HFFc6 (cell line): ENCODE data around the gene OPA1. TPM values are rescaled to one million over a fixed set of nuclear protein-coding genes. Genes with fewer than 3 reads are reported as not detected.

ENCODE experiments used
- DNase-seq: peaks from one replicate; pipeline ENCODE4 v3.0.0-alpha.2; 2018
- H3K27ac Mint-ChIP-seq: 2 replicates; pipeline ENCODE4 v1.8.0; 2020; ENCODE audit warnings: mild to moderate bottlenecking, mixed read lengths
- H3K27me3 Mint-ChIP-seq: 2 replicates; pipeline ENCODE4 v1.8.0; 2021; ENCODE audit warnings: mild to moderate bottlenecking, moderate library complexity, mixed read lengths; ENCODE audit not compliant: insufficient read depth
- H3K36me3 Mint-ChIP-seq: 2 replicates; pipeline ENCODE4 v1.8.0; 2021; ENCODE audit warnings: low read depth, mixed read lengths
- H3K4me1 Mint-ChIP-seq: 2 replicates; pipeline ENCODE4 v1.8.0; 2020; ENCODE audit warnings: low read depth, mixed read lengths
- H3K4me3 Mint-ChIP-seq: 2 replicates; pipeline ENCODE4 v1.8.0; 2020; ENCODE audit warnings: mild to moderate bottlenecking, moderate library complexity, mixed read lengths
- H3K9me3 Mint-ChIP-seq: 2 replicates; pipeline ENCODE4 v1.8.0; 2020; ENCODE audit warnings: mild to moderate bottlenecking, mixed read lengths
- CTCF ChIP-seq: fragments of 200-600 bp; sonication (generic); IDR thresholded peaks from 2 replicates; pipeline ENCODE4 v1.5.0; 2021; ENCODE audit warnings: antibody characterized with exemption, mild to moderate bottlenecking
- total RNA-seq, 6 experiments: library from RNA; stranded (reverse); fragmentation: NEBNext Ultra II Directional; extraction: Animal tissue kit (Norgen Biotek cat#: 25700); gene quantifications; 2 replicates in 1 of 6; 3 replicates in 5 of 6; pipeline ENCODE4 v1.2.3, GENCODE V29; 2021

Gene OPA1
- total RNA-seq, 6 experiments from 2014 or later: 55.7 to 69.0 (median 64.9) TPM

DNA sequence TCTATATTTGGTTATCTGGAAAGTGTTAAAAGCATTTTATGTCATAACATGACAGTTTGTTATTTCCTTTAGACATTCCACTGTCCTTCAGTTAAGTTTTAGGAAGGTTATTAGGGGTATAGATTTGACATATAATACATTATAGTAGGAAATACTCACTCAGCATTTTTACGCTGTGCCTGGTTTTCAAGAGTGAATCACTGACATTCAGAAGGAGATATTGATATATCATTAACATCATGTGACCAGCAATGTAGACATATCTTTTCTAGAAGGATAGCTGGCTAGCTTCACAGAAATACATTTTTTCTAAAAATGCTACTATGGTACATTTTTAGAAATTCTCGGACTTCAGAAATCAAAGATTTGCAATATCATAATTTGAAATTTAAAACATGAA lies 57.6 kb downstream of the OPA1 start:
- Mint-ChIP-seq H3K9me3 (no peaks in the 10 kb centered on the region), H3K27ac (no peak overlapping the region), H3K27me3 (no peaks in the 10 kb centered on the region), H3K36me3 (peaks cover 22% of the 10 kb centered on the region), H3K4me3 (no peak overlapping the region), H3K4me1 (no peaks in the 10 kb centered on the region)
- no peak for TF ChIP-seq CTCF
- no peak for DNase-seq

DNA sequence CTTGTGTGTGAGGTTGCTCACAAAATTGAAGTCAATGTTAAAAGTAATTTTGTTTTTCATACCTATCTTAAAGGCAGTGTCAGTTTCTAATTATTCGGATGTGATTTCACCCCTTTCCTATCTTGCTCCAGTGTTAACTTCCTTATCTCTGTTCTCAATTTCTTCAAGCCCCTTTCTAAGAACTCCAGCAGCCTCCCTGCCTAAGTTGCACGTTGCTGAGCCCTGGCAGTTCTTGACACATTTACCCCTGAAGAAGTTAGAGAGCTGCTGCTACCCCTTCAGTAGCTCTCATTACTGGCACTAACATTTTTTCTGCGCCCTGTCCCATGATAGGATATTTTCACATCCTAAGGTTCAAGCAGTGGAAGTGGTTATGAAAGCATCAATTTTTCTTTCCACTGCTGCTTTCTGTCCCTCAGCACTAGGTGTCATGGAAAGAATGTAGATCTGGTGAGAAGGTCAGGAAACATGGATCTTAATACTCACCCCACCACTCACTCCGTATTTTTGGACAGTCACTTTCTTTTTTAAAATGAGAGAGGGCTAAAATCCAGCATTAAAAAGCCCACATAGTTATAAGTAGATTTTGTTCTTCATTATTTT lies 62.9 kb downstream of the OPA1 start:
- Mint-ChIP-seq H3K4me3 (no peak overlapping the region), H3K27ac (peak overlapping the region; percentile 10; the same call in 1 of the 2 replicates), H3K4me1 (no peaks in the 10 kb centered on the region), H3K36me3 (peaks cover 16% of the 10 kb centered on the region; the same call in 1 of the 2 replicates), H3K9me3 (no peaks in the 10 kb centered on the region), H3K27me3 (no peaks in the 10 kb centered on the region)
- DNase-seq: no peak
- TF ChIP-seq CTCF: no peak

DNA sequence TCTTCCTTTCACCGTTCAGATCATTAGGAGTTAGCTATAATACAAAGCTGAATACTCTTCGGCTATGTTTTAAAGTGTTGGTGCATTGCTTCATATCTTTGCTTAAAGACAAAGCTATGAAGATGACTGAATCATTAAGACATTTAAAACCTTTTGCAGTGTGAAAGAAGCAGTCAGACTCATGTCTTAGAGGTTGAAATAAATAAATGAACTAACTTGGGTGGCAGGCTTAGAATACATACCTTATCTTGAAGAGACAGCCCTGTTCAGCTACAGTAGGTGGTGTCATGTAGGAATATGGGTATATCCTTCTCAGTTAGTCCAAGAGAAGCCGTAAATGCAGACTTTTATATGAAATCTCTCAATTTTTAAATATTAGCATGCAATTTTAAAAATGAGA lies 63.4 kb downstream of the OPA1 start:
- Mint-ChIP-seq H3K4me1 (no peaks in the 10 kb centered on the region), H3K36me3 (peaks cover 16% of the 10 kb centered on the region), H3K4me3 (no peak overlapping the region), H3K27me3 (no peaks in the 10 kb centered on the region), H3K9me3 (no peaks in the 10 kb centered on the region), H3K27ac (no peak overlapping the region)
- DNase-seq: no peak
- no peak for TF ChIP-seq CTCF

GRCh38 chr3:193656878-193657282 lies 63.9 kb downstream of the OPA1 start:
- DNase-seq: no peak
- Mint-ChIP-seq H3K36me3 (peaks cover 16% of the 10 kb centered on the region), H3K4me1 (no peaks in the 10 kb centered on the region), H3K4me3 (no peak overlapping the region), H3K27ac (no peak overlapping the region), H3K27me3 (no peaks in the 10 kb centered on the region), H3K9me3 (no peaks in the 10 kb centered on the region)
- TF ChIP-seq CTCF: no peak

- peaks cover 12% of the 10 kb centered on the region; the same call in 1 of the 2 replicates for H3K36me3 Mint-ChIP-seq
- no peaks in the 10 kb centered on the region for H3K9me3 Mint-ChIP-seq
- no peak overlapping the region for H3K4me3 Mint-ChIP-seq
- H3K27ac Mint-ChIP-seq: no peak overlapping the region
- no peaks in the 10 kb centered on the region for H3K27me3 Mint-ChIP-seq
- DNase-seq: no peak
- H3K4me1 Mint-ChIP-seq: no peaks in the 10 kb centered on the region
- TF ChIP-seq CTCF: no peak
These were observed 67.2 kb downstream of the OPA1 start for GRCh38 chr3:193660171-193660570.
